GM23338 (cell line): ENCODE results near the gene CISD1. TPM values are rescaled to one million over a fixed set of nuclear protein-coding genes. Genes with fewer than 3 reads are reported as not detected.

ENCODE experiments used
- ATAC-seq: fragments of 200-7000 bp; cut with Tn5 transposase; 3 replicates; pipeline ENCODE4 v1.9.1; 2020
- DNase-seq: peaks from one replicate; pipeline ENCODE4 v3.0.0-alpha.2; 2015; ENCODE audit warnings: low spot score
- H2AFZ ChIP-seq: fragments of 200-600 bp; sonication (generic); 2 replicates; pipeline ENCODE4 v1.8.0; 2016; ENCODE audit warnings: antibody characterized with exemption, mild to moderate bottlenecking, moderate library complexity
- H3F3A ChIP-seq: fragments of 200-600 bp; sonication (generic); replicated peaks from 2 replicates; pipeline ENCODE4 v1.8.0; 2017; ENCODE audit warnings: antibody characterized with exemption, mixed run types, low read depth
- H3K27ac ChIP-seq: fragments of 200-600 bp; sonication (generic); 2 replicates; pipeline ENCODE4 v1.6.1; 2016; ENCODE audit warnings: low read depth
- H3K27me3 ChIP-seq: fragments of 200-600 bp; sonication (generic); 2 replicates; pipeline ENCODE4 v1.8.0; 2016; ENCODE audit warnings: mild to moderate bottlenecking, mixed run types, moderate library complexity; ENCODE audit not compliant: insufficient read depth
- H3K36me3 ChIP-seq: fragments of 200-600 bp; sonication (generic); 2 replicates; pipeline ENCODE4 v1.8.0; 2016; ENCODE audit warnings: mild to moderate bottlenecking; ENCODE audit not compliant: insufficient read depth
- H3K4me1 ChIP-seq: fragments of 200-600 bp; sonication (generic); 2 replicates; pipeline ENCODE4 v1.8.0; 2016; ENCODE audit warnings: mild to moderate bottlenecking, moderate library complexity; ENCODE audit not compliant: insufficient read depth
- H3K4me2 ChIP-seq: fragments of 200-600 bp; sonication (generic); 2 replicates; pipeline ENCODE4 v1.7.1; 2017; ENCODE audit warnings: mixed run types
- H3K4me3 ChIP-seq: fragments of 200-600 bp; sonication (generic); 2 replicates; pipeline ENCODE4 v1.6.1; 2016; ENCODE audit warnings: mixed run types
- H3K79me2 ChIP-seq: fragments of 200-600 bp; sonication (generic); replicated peaks from 2 replicates; pipeline ENCODE4 v1.8.0; 2017; ENCODE audit warnings: mild to moderate bottlenecking; ENCODE audit not compliant: insufficient read depth
- H3K9me2 ChIP-seq: fragments of 200-600 bp; sonication (generic); 2 replicates; pipeline ENCODE4 v1.8.0; 2017; ENCODE audit not compliant: insufficient read depth
- H4K20me1 ChIP-seq: fragments of 200-600 bp; sonication (generic); replicated peaks from 2 replicates; pipeline ENCODE4 v1.8.0; 2017; ENCODE audit warnings: mild to moderate bottlenecking; ENCODE audit not compliant: insufficient read depth
- H3K27ac Mint-ChIP-seq: 2 replicates; pipeline ENCODE4 v1.8.0; 2020; ENCODE audit warnings: inconsistent platforms, mild to moderate bottlenecking, moderate library complexity, mixed read lengths
- H3K27me3 Mint-ChIP-seq: 3 replicates; pipeline ENCODE4 v1.8.0; 2022; ENCODE audit warnings: low read depth, mild to moderate bottlenecking, moderate library complexity, mixed read lengths, inconsistent platforms; ENCODE audit not compliant: insufficient read depth, poor library complexity
- H3K36me3 Mint-ChIP-seq: 3 replicates; pipeline ENCODE4 v1.8.0; 2021; ENCODE audit warnings: low read depth, mild to moderate bottlenecking, inconsistent platforms, moderate library complexity, mixed read lengths
- H3K4me1 Mint-ChIP-seq: 3 replicates; pipeline ENCODE4 v1.8.0; 2020; ENCODE audit warnings: mild to moderate bottlenecking, inconsistent platforms, mixed read lengths
- H3K4me3 Mint-ChIP-seq: 3 replicates; pipeline ENCODE4 v1.8.0; 2021; ENCODE audit warnings: moderate library complexity, mild to moderate bottlenecking, inconsistent platforms, mixed read lengths
- H3K9me3 Mint-ChIP-seq: 3 replicates; pipeline ENCODE4 v1.8.0; 2020; ENCODE audit warnings: moderate library complexity, mild to moderate bottlenecking, inconsistent platforms, mixed read lengths
- EZH2 ChIP-seq: fragments of 200-600 bp; sonication (generic); IDR thresholded peaks from one replicate; pipeline ENCODE4 v1.8.0; 2017; ENCODE audit warnings: antibody characterized with exemption, mild to moderate bottlenecking, low read depth; ENCODE audit not compliant: unreplicated experiment
- EZH2phosphoT487 ChIP-seq: fragments of 200-600 bp; sonication (generic); IDR thresholded peaks from one replicate; pipeline ENCODE4 v1.8.1; 2018; ENCODE audit warnings: antibody characterized with exemption; ENCODE audit not compliant: unreplicated experiment
- JUNB ChIP-seq: IDR thresholded peaks from one replicate; pipeline ENCODE4 v1.6.1; 2016; ENCODE audit warnings: antibody characterized with exemption; ENCODE audit not compliant: unreplicated experiment
- REST ChIP-seq: IDR thresholded peaks from one replicate; pipeline ENCODE4 v1.6.1; 2018; ENCODE audit warnings: antibody characterized with exemption; ENCODE audit not compliant: unreplicated experiment
- STAT1 ChIP-seq: IDR thresholded peaks from one replicate; pipeline ENCODE4 v1.6.1; 2016; ENCODE audit warnings: antibody characterized with exemption; ENCODE audit not compliant: unreplicated experiment
- ZNF331 ChIP-seq: fragments of 250-450 bp; sonication (Bioruptor Pico); IDR thresholded peaks from 2 replicates; pipeline ENCODE4 v1.5.0; 2020; ENCODE audit warnings: low read depth, mild to moderate bottlenecking, moderate library complexity
- ZNF462 ChIP-seq: fragments of 250-450 bp; sonication (Bioruptor Pico); IDR thresholded peaks from 2 replicates; pipeline ENCODE4 v1.5.0; 2020; ENCODE audit warnings: mild to moderate bottlenecking, moderate library complexity
- polyA plus RNA-seq: library from polyadenylated mRNA; unstranded; fragments of >200 nt; fragmentation: Nextera tagmentation; extraction: Ambion mirVana; gene quantifications from 2 replicates; pipeline ENCODE4 v1.2.1, GENCODE V29; 2016
- total RNA-seq: library from RNA; depleted of rRNA; stranded (reverse); fragments of >200 nt; shearing (Covaris generic); gene quantifications from 2 replicates; pipeline ENCODE4 v1.2.3, GENCODE V29; 2014

The CISD1 gene
- total and polyA plus RNA-seq, 2 experiments from 2014 or later: 19.9 to 99.9 TPM

DNA sequence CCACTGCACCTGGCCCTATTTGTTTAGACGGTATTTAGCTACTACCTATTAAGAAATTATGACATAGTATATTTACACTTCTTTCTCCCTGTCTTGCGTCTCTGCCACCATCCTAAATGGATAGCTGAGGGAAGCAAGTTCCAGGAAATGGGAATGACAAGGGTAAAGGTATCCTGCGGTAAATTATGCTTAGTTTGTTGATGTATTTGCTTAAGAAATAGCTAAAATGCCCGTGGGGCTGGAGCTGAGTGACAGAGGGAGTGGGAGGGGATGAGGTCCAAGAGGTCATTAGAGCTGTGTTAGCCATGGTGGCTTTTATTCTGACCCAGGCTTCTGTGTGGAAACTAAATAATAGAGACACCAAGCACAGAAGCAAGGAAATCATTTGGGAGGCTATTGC, 36.9 kb downstream of the CISD1 start (continued):
- TF ChIP-seq ZNF462 (no peak), EZH2phosphoT487 (no peak), ZNF331 (no peak), JUNB (no peak), EZH2 (no peak), REST (no peak)

DNA sequence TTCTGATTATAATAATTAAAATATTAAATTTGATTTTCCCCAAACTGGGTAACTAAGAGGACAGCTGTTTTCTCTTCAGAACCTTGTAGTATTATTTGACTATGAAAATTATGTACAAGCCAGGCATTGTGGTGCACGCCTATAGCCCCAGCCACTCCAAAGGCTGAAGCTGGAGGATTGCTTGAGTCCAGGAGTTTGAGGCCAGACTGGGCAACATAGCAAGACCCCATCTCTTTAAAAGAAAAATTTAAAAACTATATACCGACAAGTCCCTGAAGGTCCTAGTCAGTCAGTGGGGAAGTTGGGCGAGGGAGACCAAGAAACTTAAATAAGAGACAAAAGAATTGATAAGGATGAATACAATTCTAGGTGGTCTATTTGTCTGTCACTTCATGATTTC, 38.7 kb downstream of the CISD1 start:
- H3K4me2 ChIP-seq: no peak overlapping the region
- H3K36me3 ChIP-seq: no peaks in the 10 kb centered on the region
- H3K27ac Mint-ChIP-seq: no peak overlapping the region
- H3K4me1 ChIP-seq: peaks cover 8% of the 10 kb centered on the region
- no peak for ATAC-seq
- H3F3A ChIP-seq: no peaks in the 10 kb centered on the region
- no peak for DNase-seq
- H3K27me3 ChIP-seq: no peaks in the 10 kb centered on the region
- H2AFZ ChIP-seq: no peak overlapping the region
- H3K4me3 Mint-ChIP-seq: no peak overlapping the region
- no peak overlapping the region for H3K4me3 ChIP-seq
- no peaks in the 10 kb centered on the region for H3K9me3 Mint-ChIP-seq
- no peaks in the 10 kb centered on the region for H4K20me1 ChIP-seq
- no peaks in the 10 kb centered on the region for H3K36me3 Mint-ChIP-seq
- peaks cover 6% of the 10 kb centered on the region; the same call in 1 of the 3 replicates for H3K4me1 Mint-ChIP-seq
- H3K79me2 ChIP-seq: no peaks in the 10 kb centered on the region
- H3K9me2 ChIP-seq: no peaks in the 10 kb centered on the region
- H3K27ac ChIP-seq: no peak overlapping the region
- H3K27me3 Mint-ChIP-seq: peaks cover 3% of the 10 kb centered on the region
- TF ChIP-seq ZNF462 (no peak), STAT1 (no peak)
